ENCODE results near the gene FGD6.
"Not testable (repeated sequence)": the region's sequence is repeated elsewhere in the genome, so short reads cannot be mapped to it uniquely, and the experiment has no call there.

The FGD6 gene

DNA sequence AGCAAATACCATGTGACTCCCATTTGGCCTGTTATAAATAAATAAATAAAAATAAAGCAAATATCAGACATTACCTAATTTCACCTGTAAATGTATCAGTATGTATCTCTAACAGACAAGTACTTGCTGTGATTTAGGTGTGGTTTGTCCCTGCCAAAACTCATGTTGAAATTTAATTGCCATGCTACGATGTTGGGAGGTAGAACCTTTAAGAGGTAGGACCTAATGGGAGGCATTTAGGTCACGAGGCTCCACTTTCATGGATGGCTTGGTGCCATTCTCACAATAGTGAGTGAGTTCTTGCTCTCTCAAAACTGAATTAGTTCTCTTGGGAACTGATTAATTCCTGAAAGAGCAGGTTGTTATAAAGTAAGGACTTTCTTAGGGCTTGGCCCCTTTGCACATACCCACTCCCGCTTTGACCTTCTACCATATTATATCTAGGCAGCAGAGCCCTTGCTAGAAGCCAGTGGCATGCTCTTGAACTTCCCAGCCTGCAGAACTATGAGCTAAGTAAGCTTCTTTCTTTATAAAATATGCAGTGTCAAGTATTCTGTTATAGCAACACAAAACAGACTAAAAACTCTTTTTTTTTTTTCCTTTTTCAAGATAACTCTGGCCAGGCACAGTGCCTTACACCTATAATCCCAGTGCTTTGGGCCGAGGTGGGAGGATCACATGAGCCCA lies 26.4 kb upstream of the FGD6 start:
- Mint-ChIP-seq H3K9me3 (no peaks in the 10 kb centered on the region), H3K4me3 (no peak overlapping the region), H3K4me1 (ENCODE audit: low read depth in 2 of 2) (peaks cover 11 to 27% of the 10 kb centered on the region in 2 donors), H3K36me3 (ENCODE audit: insufficient read depth) (peaks cover 17% of the 10 kb centered on the region), H3K27ac (peak overlapping the region in 1 of 2 donors; percentile 54), H3K27me3 (no peaks in the 10 kb centered on the region)
- DNase-seq (no peak), ATAC-seq (replicated peaks) (no peak)

DNA sequence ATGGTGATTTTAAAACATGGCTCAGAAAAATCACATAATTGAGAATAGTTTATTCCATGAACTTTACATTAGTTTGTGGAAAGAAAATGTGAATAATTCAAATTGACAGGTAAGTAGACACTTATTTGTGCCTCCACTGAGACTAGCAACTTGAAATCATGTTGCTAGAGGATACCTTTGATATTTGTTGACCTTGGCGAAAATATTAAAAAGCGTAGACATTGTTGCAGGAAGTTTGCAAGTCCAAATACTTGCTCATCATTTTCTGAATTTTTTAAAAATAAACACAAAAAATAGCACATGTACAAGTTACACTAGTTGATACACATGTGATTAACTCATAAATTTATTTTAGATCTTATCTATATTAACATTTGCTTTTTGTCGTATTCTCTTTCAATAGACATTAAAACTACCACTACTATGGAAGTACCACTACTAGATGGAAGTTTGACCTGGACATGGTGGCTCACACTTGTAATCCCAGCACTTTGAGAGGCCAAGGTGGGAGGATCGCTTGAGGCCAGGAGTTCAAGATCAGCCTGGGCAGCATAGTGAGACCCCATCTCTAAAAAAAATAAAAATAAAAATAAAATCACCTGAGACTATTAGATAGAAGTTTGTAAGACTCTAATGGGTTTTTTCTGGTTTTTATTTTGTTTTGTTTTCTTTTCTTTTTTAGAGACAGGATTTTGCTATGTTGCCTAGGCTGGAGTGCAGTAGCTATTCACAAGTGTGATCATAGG lies 24.7 kb upstream of the FGD6 start:
- Mint-ChIP-seq H3K4me1 (ENCODE audit: low read depth in 2 of 2) (peaks cover 15 to 29% of the 10 kb centered on the region in 2 donors), H3K4me3 (no peak overlapping the region), H3K27ac (no peak overlapping the region), H3K36me3 (ENCODE audit: insufficient read depth) (peaks cover 17% of the 10 kb centered on the region), H3K9me3 (no peaks in the 10 kb centered on the region), H3K27me3 (no peaks in the 10 kb centered on the region)
- DNase-seq (no peak), ATAC-seq (replicated peaks) (no peak)

DNA sequence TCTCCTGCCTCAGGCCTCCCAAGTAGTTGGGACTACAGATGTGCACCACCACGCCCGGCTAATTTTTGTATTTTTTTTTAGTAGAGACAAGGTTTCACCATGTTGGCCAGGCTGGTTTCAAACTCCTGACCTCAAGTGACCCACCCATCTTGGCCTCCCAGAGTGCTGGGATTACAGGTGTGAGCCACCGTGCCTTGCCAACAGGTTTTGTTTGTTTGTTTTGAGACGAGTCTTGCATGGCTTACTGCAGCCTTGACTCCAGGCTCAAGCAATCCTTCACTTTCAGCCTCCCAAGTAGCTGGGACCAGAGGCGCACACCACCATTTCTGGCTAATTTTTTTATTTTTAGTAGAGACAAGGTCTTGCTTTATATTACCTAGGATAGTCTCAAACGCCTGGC lies 23.9 kb upstream of the FGD6 start:
- not testable (repeated sequence) for H3K27ac Mint-ChIP-seq; DNase-seq; H3K4me3 Mint-ChIP-seq; H3K27me3 Mint-ChIP-seq; ATAC-seq (replicated peaks); H3K9me3 Mint-ChIP-seq
- peaks cover 17% of the 10 kb centered on the region for H3K36me3 Mint-ChIP-seq (ENCODE audit: insufficient read depth)
- peaks cover 13 to 22% of the 10 kb centered on the region in 2 donors for H3K4me1 Mint-ChIP-seq (ENCODE audit: low read depth in 2 of 2)

DNA sequence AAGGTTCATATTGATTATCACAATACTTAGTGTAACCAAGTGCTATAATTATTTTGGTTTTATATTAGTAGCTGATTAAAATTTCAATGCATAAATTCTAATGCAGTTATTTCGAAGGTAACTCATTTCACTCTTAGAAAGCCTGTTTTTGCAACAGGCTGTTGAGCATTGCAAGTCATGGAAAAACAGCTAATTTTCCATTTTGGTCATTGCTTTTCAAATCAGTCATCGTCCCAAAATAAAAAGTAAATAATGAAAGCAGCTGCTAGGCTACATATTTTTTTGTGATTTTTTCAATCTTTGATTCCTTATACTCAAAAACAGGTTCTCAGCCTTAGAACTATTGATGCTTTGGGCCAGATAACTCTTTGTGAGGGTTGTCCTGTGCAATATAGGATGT lies 23.3 kb upstream of the FGD6 start:
- DNase-seq (no peak), ATAC-seq (replicated peaks) (no peak)
- no peaks in the 10 kb centered on the region for H3K27me3 Mint-ChIP-seq
- H3K9me3 Mint-ChIP-seq: no peaks in the 10 kb centered on the region
- peaks cover 12 to 21% of the 10 kb centered on the region in 2 donors for H3K4me1 Mint-ChIP-seq (ENCODE audit: low read depth in 2 of 2)
- H3K4me3 Mint-ChIP-seq: no peak overlapping the region
- no peak overlapping the region for H3K27ac Mint-ChIP-seq
- H3K36me3 Mint-ChIP-seq (ENCODE audit: insufficient read depth): peaks cover 17% of the 10 kb centered on the region

DNA sequence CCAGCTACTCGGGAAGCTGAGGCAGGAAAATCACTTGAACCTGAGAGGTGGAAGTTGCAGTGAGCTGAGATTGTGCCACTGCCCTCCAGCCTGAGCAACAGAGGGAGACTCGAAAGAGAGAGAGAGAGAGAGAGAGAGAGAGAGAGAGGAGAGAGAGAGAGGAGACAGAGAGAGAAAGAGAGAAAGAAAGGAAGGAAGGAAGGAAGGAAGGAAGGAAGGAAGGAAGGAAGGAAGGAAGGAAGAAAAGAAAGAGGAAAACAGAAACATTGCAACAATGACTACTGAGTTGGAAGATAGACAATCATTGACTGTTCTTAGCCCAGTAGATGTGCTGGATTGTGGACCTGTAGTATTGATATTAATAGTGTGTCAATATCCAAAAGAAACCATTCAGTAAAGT lies 22.6 kb upstream of the FGD6 start:
- not testable (repeated sequence) for H3K9me3 Mint-ChIP-seq; H3K27me3 Mint-ChIP-seq; DNase-seq; ATAC-seq (replicated peaks); H3K4me3 Mint-ChIP-seq
- peaks cover 12 to 18% of the 10 kb centered on the region in 2 donors for H3K4me1 Mint-ChIP-seq (ENCODE audit: low read depth in 2 of 2)
- peaks cover 17% of the 10 kb centered on the region for H3K36me3 Mint-ChIP-seq (ENCODE audit: insufficient read depth)
- peak overlapping the region in 1 of 2 donors; percentile 84 for H3K27ac Mint-ChIP-seq

DNA sequence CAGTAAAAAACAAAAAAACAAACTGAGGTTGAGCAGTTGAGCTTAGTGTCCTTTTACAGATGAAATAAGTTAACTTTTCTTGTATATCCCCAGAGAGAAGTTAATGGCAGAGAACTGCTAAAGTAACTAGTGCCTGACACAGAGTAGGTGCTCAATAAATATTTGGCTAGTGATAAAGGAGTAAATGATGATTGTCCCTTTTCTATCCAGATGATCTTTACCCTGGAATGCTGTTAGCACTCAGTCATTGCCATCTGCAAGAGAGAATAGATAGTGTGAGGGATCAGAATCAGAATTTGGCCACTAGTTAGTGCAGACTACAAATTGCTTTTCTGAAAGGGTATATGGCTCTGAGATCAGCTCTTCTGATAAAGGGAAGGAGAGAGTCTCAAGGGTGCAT lies 21.9 kb upstream of the FGD6 start:
- no peak overlapping the region for H3K4me3 Mint-ChIP-seq
- H3K4me1 Mint-ChIP-seq (ENCODE audit: low read depth in 2 of 2): peaks cover 12 to 18% of the 10 kb centered on the region in 2 donors
- ATAC-seq (replicated peaks) (no peak), DNase-seq (no peak)
- no peaks in the 10 kb centered on the region for H3K27me3 Mint-ChIP-seq
- peaks cover 19% of the 10 kb centered on the region for H3K36me3 Mint-ChIP-seq (ENCODE audit: insufficient read depth)
- peak overlapping the region in 1 of 2 donors; percentile 84 for H3K27ac Mint-ChIP-seq
- H3K9me3 Mint-ChIP-seq: no peaks in the 10 kb centered on the region

DNA sequence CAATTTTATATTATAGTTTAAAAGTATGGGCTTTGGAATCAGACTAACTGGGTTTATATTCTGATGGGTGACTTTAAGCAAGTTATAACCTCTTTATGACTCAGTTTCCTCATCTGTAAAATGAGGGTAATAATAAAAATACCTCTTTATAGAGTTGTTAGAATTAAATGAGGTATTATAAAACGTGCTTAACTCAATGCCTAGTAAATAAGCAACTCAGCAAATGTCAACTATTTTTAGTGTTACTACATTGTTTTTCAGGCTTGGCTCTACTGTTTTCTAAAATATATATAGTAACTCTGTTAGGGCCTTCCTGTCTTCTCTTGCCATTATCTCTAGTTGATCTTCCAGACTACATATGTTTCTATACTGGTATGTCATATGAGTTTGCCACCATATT lies 20.9 kb upstream of the FGD6 start:
- Mint-ChIP-seq H3K9me3 (no peaks in the 10 kb centered on the region), H3K4me1 (ENCODE audit: low read depth in 2 of 2) (peaks cover 12 to 18% of the 10 kb centered on the region in 2 donors), H3K27me3 (no peaks in the 10 kb centered on the region), H3K27ac (peak overlapping the region in 1 of 2 donors; percentile 2), H3K4me3 (no peak overlapping the region), H3K36me3 (ENCODE audit: insufficient read depth) (peaks cover 19% of the 10 kb centered on the region)
- no peak for DNase-seq
- no peak for ATAC-seq (replicated peaks)

DNA sequence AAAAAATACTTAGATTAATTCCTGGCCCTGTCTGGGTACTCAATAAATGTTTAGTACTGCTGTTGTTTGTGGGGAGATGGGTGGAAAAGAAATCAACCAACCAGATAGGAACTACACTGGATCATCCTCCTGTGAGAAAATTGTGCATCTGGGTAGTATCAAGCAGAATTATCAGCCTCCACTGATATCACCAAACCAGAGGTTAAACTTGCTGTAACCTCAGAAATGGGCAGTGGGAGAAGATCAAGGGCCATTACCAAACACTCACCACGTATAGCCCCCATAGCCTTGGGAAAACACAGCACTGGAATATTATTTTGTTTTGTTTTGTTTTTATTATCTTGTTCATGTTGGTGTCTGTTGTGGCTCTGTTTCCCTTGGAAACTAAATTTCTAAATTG lies 20.0 kb upstream of the FGD6 start:
- Mint-ChIP-seq H3K36me3 (ENCODE audit: insufficient read depth) (peaks cover 11% of the 10 kb centered on the region), H3K27me3 (no peaks in the 10 kb centered on the region), H3K4me1 (ENCODE audit: low read depth in 2 of 2) (peaks cover 13 to 18% of the 10 kb centered on the region in 2 donors), H3K27ac (peak overlapping the region in 1 of 2 donors; percentile 72), H3K4me3 (no peak overlapping the region), H3K9me3 (no peaks in the 10 kb centered on the region)
- ATAC-seq (replicated peaks) (no peak), DNase-seq (no peak)

DNA sequence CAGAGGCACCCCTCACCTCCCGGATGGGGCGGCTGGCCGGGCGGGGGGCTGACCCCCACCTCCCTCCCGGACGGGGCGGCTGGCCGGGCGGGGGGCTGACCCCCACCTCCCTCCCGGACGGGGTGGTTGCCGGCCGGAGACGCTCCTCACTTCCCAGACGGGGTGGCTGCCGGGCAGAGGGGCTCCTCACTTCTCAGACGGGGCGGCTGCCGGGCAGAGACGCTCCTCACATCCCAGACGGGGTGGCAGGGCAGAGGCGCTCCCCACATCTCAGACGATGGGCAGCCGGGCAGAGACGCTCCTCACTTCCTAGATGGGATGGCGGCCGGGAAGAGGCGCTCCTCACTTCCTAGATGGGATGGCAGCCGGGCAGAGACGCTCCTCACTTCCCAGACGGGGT lies 18.4 kb upstream of the FGD6 start:
- not testable (repeated sequence) for H3K9me3 Mint-ChIP-seq, H3K4me3 Mint-ChIP-seq

DNA sequence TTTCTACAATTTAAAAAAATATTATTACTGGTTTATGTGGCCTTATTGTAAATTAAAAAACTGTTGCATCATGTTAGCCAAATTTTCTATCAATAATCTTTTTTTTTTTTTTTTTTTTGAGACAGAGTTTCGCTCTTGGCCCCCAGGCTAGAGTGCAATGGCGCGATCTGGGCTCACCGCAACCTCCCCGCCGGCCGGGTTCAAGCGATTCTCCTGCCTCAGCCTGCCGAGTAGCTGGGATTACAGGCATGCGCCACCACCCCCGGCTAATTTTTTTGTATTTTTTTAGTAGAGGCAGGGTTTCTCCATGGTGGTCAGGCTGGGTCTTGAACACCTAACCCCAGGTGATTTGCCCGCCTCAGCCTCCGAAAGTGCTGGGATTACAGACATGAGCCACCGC lies 16.9 kb upstream of the FGD6 start:
- H3K27me3 Mint-ChIP-seq; H3K36me3 Mint-ChIP-seq (ENCODE audit: insufficient read depth): not testable (repeated sequence)

More for the DNA sequence above, 18.4 kb upstream of the FGD6 start:
- not testable (repeated sequence) for ATAC-seq (replicated peaks); H3K27me3 Mint-ChIP-seq; H3K27ac Mint-ChIP-seq; H3K36me3 Mint-ChIP-seq (ENCODE audit: insufficient read depth); DNase-seq
- peaks cover 13 to 25% of the 10 kb centered on the region in 2 donors for H3K4me1 Mint-ChIP-seq (ENCODE audit: low read depth in 2 of 2)

DNA sequence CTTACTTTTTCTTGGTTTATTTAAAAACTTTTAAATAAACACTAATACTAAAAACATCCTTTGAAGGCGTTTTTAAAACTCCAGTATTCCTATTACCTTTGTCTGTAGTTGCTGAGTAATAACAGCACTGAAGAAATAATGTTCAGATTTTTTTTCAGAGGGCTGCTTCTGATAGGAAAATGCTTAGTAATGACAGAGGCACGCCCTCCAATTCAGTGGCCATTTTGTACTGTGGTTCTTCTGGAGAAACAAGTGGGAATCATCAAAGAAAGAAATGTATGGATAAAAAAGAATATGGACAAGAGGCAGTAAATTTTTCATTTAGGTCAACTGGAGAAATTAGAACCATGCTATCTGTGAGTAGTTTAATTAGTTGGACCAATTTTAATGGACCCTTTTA lies 13.9 kb upstream of the FGD6 start:
- Mint-ChIP-seq H3K27me3 (no peaks in the 10 kb centered on the region), H3K4me1 (ENCODE audit: low read depth in 2 of 2) (peaks cover 6 to 23% of the 10 kb centered on the region in 2 donors)

More for the DNA sequence above, 16.9 kb upstream of the FGD6 start:
- H3K27ac Mint-ChIP-seq; H3K4me3 Mint-ChIP-seq; ATAC-seq (replicated peaks); DNase-seq; H3K9me3 Mint-ChIP-seq: not testable (repeated sequence)
- H3K4me1 Mint-ChIP-seq (ENCODE audit: low read depth in 2 of 2): peaks cover 9 to 22% of the 10 kb centered on the region in 2 donors

DNA sequence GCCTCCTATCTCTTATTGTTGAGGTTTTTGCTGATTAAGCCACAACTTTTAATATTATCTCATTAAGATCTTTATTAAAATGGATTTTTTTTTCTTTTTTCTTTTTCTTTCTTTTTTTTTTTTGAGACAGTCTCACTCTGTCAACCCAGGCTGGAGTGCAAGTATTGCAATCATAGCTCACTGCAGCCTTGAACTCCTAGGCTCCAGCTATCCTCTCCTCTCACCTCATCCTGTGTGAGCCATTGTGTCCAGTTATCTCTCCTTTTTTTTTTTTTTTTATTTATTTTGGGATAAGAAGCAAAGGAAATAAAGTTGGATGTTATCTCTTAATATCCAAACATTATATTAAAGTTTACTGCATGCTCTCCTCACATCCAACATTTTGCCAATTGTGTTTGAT lies 13.0 kb upstream of the FGD6 start:
- H3K36me3 Mint-ChIP-seq (ENCODE audit: insufficient read depth): peaks cover 12% of the 10 kb centered on the region
- H3K9me3 Mint-ChIP-seq: no peaks in the 10 kb centered on the region
- H3K27ac Mint-ChIP-seq: peak overlapping the region in 1 of 2 donors; percentile 35
- ATAC-seq (replicated peaks): no peak
- H3K4me1 Mint-ChIP-seq (ENCODE audit: low read depth in 2 of 2): peaks cover 6 to 23% of the 10 kb centered on the region in 2 donors
- H3K27me3 Mint-ChIP-seq: no peaks in the 10 kb centered on the region
- no peak for DNase-seq
- H3K4me3 Mint-ChIP-seq: no peak overlapping the region

More for the DNA sequence above, 13.9 kb upstream of the FGD6 start:
- H3K27ac Mint-ChIP-seq: no peak overlapping the region
- ATAC-seq (replicated peaks): no peak
- no peak for DNase-seq
- peaks cover 6% of the 10 kb centered on the region for H3K36me3 Mint-ChIP-seq (ENCODE audit: insufficient read depth)
- no peaks in the 10 kb centered on the region for H3K9me3 Mint-ChIP-seq
- no peak overlapping the region for H3K4me3 Mint-ChIP-seq

DNA sequence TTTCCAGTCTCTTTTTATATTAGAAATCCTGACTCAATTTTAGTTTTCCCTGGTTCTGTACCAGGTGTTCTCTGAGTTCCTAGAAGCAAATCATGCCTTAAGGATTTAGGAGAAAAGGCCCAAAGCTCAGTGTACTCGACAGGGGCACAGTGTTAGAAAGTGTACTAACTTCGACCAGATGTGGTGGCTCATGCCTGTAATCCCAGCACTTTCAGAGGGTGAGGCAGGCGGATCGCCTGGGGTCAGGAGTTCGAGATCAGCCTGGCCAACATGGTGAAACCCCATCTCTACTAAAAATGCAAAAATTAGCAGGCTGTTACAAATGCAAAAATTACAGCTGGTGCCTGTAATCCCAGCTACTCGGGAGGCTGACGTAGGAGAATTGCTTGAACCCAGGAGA lies 12.4 kb upstream of the FGD6 start:
- Mint-ChIP-seq H3K27me3 (no peaks in the 10 kb centered on the region), H3K9me3 (no peaks in the 10 kb centered on the region), H3K36me3 (ENCODE audit: insufficient read depth) (peaks cover 10% of the 10 kb centered on the region), H3K4me1 (ENCODE audit: low read depth in 2 of 2) (peaks cover 11 to 27% of the 10 kb centered on the region in 2 donors), H3K4me3 (no peak overlapping the region), H3K27ac (no peak overlapping the region)
- no peak for ATAC-seq (replicated peaks)
- no peak for DNase-seq

DNA sequence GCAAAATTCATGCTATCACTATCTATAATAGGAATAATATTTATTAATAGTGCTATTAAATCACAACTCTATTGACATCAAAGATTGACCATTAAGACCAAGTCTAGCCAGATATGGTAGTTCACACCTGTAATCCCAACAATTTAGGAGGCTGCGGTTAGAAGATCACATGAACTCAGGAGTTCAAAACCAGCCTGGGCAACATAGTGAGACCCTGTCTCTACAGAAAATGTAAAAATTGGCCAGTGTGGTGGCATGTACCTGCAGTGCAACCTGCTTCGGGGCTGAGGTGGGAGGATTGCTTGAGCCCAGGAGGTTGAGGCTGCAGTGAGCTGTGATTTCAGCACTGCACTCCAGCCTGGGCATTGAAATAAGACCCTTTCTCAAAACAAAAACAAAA lies 11.3 kb upstream of the FGD6 start:
- no peaks in the 10 kb centered on the region for H3K9me3 Mint-ChIP-seq
- ATAC-seq (replicated peaks) (no peak), DNase-seq (no peak)
- H3K27ac Mint-ChIP-seq: no peak overlapping the region
- peaks cover 16 to 30% of the 10 kb centered on the region in 2 donors for H3K4me1 Mint-ChIP-seq (ENCODE audit: low read depth in 2 of 2)
- H3K27me3 Mint-ChIP-seq: no peaks in the 10 kb centered on the region
- peaks cover 9% of the 10 kb centered on the region for H3K36me3 Mint-ChIP-seq (ENCODE audit: insufficient read depth)
- no peak overlapping the region for H3K4me3 Mint-ChIP-seq
